SK-N-SH (cell line): ENCODE measurements around the gene CDK5RAP2.

Experiments
- CTCF ChIP-seq: fragments of 200-600 bp; sonication (generic); IDR thresholded peaks from 2 replicates; pipeline ENCODE4 v1.6.1; 2017; ENCODE audit warnings: antibody characterized with exemption, mild to moderate bottlenecking, moderate library complexity
- FOSL2 ChIP-seq: IDR thresholded peaks from 2 replicates; pipeline ENCODE4 v1.4.0; 2012; ENCODE audit warnings: low read depth, mild to moderate bottlenecking, moderate library complexity, borderline replicate concordance

GRCh38 chr9:120360046-120360445 lies 219.9 kb downstream of the CDK5RAP2 start:
- TF ChIP-seq FOSL2 (no peak), CTCF (no peak)
